T-helper 22 cell (primary cell): ENCODE data around the gene C1RL.
"Not testable (repeated sequence)": the region's sequence is repeated elsewhere in the genome, so short reads cannot be mapped to it uniquely, and the experiment has no call there.

Experiments used
- DNase-seq: peaks from one replicate; pipeline ENCODE4 v3.0.0-alpha.2; 2020; ENCODE audit warnings: low read depth

C1RL gene

GRCh38 chr12:7061596-7061995, 47.4 kb downstream of the C1RL start:
- DNase-seq, result no peak

GRCh38 chr12:7061138-7061537, 47.9 kb downstream of the C1RL start:
- no peak for DNase-seq

- DNase-seq, result no peak
Measured at GRCh38 chr12:7060353-7060954, 48.6 kb downstream of the C1RL start, which contains the start of gene C1S. TSS of gene C1S (plus strand) at chr12:7060718. CDS start at chr12:7061913, 1,195 bp downstream.

- DNase-seq, result no peak
Measured at GRCh38 chr12:7059780-7060179, 49.2 kb downstream of the C1RL start.

GRCh38 chr12:7058850-7059395, 50.1 kb downstream of the C1RL start:
- no peak for DNase-seq

- DNase-seq, result no peak
Measured at GRCh38 chr12:7058163-7058845, 50.7 kb downstream of the C1RL start.

GRCh38 chr12:7055736-7056135, 53.3 kb downstream of the C1RL start:
- not testable (repeated sequence) for DNase-seq

- DNase-seq, result no peak
Measured at GRCh38 chr12:7054925-7055324, 54.1 kb downstream of the C1RL start.

GRCh38 chr12:7049973-7050372, 59.0 kb downstream of the C1RL start:
- DNase-seq, result not testable (repeated sequence)

- DNase-seq, result not testable (repeated sequence)
Measured at GRCh38 chr12:7049445-7049951, 59.5 kb downstream of the C1RL start.

GRCh38 chr12:7047306-7047705, 61.7 kb downstream of the C1RL start:
- DNase-seq, result no peak

GRCh38 chr12:7046383-7047105, 62.5 kb downstream of the C1RL start:
- DNase-seq, result no peak

GRCh38 chr12:7045913-7046312, 63.1 kb downstream of the C1RL start:
- DNase-seq, result no peak
